NCI-H2029 (cell line): ENCODE results near the gene PTGER2.

Experiments used
- DNase-seq: peaks from one replicate; lab custom pipeline; 2025; lab: John Stamatoyannopoulos, UW

The PTGER2 gene

GRCh38 chr14:52313903-52314594, at the start of gene PTGER2:
TSS of gene PTGER2 (plus strand) at chr14:52314312. CDS start at chr14:52314549, 237 bp downstream.
- no peak for DNase-seq

GRCh38 chr14:52265253-52265652, 48.9 kb upstream of the PTGER2 start:
- DNase-seq, result no peak

- DNase-seq, result no peak
Measured at GRCh38 chr14:52266179-52266578, 47.9 kb upstream of the PTGER2 start.

GRCh38 chr14:52266782-52267181, 47.3 kb upstream of the PTGER2 start:
- no peak for DNase-seq

- no peak for DNase-seq
Measured at GRCh38 chr14:52267501-52268278, 46.4 kb upstream of the PTGER2 start, which contains the start of gene PTGDR. TSS of gene PTGDR (plus strand) at chr14:52267698. CDS start at chr14:52267815, 117 bp downstream.

- DNase-seq, result no peak
Measured at GRCh38 chr14:52268279-52269061, 45.6 kb upstream of the PTGER2 start.

GRCh38 chr14:52269100-52269499, 45.0 kb upstream of the PTGER2 start:
- DNase-seq, result no peak

- DNase-seq, result no peak
Measured at GRCh38 chr14:52269982-52270381, 44.1 kb upstream of the PTGER2 start.

GRCh38 chr14:52271538-52271937, 42.6 kb upstream of the PTGER2 start:
- no peak for DNase-seq

- DNase-seq, result no peak
Measured at GRCh38 chr14:52272375-52272774, 41.7 kb upstream of the PTGER2 start.

GRCh38 chr14:52275372-52275771, 38.7 kb upstream of the PTGER2 start:
- DNase-seq, result no peak

- no peak for DNase-seq
Measured at GRCh38 chr14:52277552-52277951, 36.6 kb upstream of the PTGER2 start.

GRCh38 chr14:52279408-52279807, 34.7 kb upstream of the PTGER2 start:
- DNase-seq, result no peak

GRCh38 chr14:52283099-52283498, 31.0 kb upstream of the PTGER2 start:
- DNase-seq, result no peak

GRCh38 chr14:52286661-52287649, 27.2 kb upstream of the PTGER2 start:
- no peak for DNase-seq

- DNase-seq, result no peak
Measured at GRCh38 chr14:52296378-52296777, 17.7 kb upstream of the PTGER2 start.

GRCh38 chr14:52298795-52299194, 15.3 kb upstream of the PTGER2 start:
- DNase-seq, result no peak

GRCh38 chr14:52299692-52300278, 14.3 kb upstream of the PTGER2 start:
- peak; percentile 48 for DNase-seq

GRCh38 chr14:52303236-52303635, 10.9 kb upstream of the PTGER2 start:
- DNase-seq, result no peak

- DNase-seq, result no peak
Measured at GRCh38 chr14:52304248-52304904, 9.7 kb upstream of the PTGER2 start.
